GM12864 (cell line): ENCODE results near the gene BTRC.
"Not testable (repeated sequence)": the region's sequence is repeated elsewhere in the genome, so short reads cannot be mapped to it uniquely, and the experiment has no call there.

Source experiments
- DNase-seq: peaks from one replicate; pipeline ENCODE4 v3.0.0-alpha.2; 2011; ENCODE audit warnings: low read depth
- H3K4me3 ChIP-seq: 2 replicates; pipeline ENCODE4 v1.5.1; 2011; ENCODE audit warnings: mild to moderate bottlenecking, low read depth, low read length, control low read depth
- TF ChIP-seq, protein P1 (sequence below): IDR thresholded peaks from 2 replicates; pipeline ENCODE4 v1.5.1; 2011; ENCODE audit warnings: low read depth, mild to moderate bottlenecking, moderate library complexity, low read length, control low read depth, inconsistent platforms; ENCODE audit errors: missing control alignments

BTRC gene

DNA sequence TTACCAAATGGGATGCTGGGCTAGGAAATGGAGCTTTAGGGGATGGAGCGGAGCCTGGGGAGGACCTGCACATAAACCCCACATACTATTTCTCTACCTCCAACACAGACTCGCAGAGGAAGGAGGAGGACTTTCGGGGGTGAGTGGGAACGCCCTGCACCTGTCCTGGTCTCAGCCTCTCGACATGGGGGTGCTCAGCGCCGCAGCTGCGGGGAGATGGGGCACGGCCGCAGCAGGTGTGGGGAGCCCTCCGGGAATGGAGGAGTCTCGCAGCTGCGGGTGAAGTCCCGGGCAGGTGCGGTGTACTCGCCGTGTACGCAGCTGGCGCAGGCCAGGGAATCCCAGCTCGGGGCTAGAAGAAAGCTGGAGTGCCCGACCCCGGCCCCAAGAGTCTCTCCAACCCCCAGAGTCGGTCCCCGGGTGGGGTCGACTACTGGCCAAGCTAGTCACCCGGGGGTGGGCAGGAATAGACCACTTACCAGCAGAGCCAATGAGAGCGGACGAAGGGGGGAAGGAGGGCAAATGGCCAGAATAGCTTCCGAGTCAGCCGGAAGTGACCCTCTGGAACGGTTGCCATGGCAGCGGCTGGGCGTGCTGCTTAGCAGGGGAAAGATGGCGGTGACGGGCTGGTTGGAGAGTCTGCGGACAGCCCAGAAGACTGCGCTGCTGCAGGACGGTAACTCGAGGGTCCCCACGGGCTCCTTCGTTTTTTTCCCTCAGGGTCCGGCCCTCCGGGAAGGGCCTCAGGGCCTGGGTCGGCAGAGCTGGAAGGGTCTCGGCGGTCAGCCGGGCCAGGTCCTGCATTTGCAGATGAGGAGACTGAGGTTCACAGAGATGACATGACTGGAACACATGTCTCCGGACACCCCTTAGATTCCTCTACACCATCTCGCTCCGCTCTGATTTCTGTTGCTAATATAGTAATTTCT, 234.0 kb downstream of the BTRC start, which contains the start of the genes DPCD and POLL:
Gene DPCD, plus strand, starts transcription at position 597 of the 929 bp plus-strand sequence. Its CDS starts 16 bp downstream, at position 613.
Gene POLL, minus strand, starts transcription at position 533 of the 929 bp plus-strand sequence. CDS start 897 bp downstream, outside the sequence.
- H3K4me3 ChIP-seq = peak within 1 kb of the TSS; percentile 77
- DNase-seq = peak; percentile 76
- TF ChIP-seq, protein P1, sequence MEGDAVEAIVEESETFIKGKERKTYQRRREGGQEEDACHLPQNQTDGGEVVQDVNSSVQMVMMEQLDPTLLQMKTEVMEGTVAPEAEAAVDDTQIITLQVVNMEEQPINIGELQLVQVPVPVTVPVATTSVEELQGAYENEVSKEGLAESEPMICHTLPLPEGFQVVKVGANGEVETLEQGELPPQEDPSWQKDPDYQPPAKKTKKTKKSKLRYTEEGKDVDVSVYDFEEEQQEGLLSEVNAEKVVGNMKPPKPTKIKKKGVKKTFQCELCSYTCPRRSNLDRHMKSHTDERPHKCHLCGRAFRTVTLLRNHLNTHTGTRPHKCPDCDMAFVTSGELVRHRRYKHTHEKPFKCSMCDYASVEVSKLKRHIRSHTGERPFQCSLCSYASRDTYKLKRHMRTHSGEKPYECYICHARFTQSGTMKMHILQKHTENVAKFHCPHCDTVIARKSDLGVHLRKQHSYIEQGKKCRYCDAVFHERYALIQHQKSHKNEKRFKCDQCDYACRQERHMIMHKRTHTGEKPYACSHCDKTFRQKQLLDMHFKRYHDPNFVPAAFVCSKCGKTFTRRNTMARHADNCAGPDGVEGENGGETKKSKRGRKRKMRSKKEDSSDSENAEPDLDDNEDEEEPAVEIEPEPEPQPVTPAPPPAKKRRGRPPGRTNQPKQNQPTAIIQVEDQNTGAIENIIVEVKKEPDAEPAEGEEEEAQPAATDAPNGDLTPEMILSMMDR = no peak

DNA sequence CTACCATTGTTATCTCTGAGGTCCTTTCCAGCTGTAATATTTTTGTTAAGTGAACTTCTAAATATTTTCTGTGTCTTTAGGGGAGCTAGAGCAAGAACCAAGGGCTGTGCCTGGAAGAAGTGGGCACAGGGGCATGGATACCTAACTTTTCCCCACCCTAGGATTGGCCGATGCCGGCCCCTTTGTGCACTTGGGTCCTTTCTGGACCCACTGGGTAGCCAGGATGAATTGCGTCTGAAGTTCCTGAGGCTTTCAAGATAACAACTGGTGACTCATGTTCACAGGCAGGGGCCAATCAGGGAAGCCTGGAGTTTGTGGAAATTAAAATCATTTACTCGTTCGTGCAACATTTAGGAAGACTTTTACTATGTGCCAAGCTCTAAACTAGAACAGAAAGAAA, 234.9 kb downstream of the BTRC start:
- no peak for DNase-seq
- TF ChIP-seq, protein P1 = no peak

DNA sequence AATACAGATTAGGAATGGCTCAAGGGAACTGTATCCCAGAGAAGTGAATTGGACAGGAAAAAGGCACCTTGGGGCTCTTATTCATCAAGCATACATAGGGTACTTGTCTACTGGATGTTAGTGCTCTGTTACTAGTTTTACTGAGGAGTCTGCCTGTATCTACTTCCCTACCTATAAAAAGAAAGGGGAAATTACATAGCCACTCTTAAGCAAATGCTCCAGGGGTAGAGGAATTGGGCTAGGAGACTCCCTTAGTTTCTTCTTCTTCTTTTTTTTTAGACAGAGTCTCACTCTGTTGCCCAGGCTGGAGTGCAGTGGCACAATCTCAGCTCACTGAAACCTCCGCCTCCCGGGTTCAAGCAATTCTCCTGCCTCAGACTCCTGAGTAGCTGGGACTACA, 239.4 kb downstream of the BTRC start:
- DNase-seq, H3K4me3 ChIP-seq: not testable (repeated sequence)

More for the DNA sequence above, 234.9 kb downstream of the BTRC start:
- peak overlapping the region; percentile 77 for H3K4me3 ChIP-seq

DNA sequence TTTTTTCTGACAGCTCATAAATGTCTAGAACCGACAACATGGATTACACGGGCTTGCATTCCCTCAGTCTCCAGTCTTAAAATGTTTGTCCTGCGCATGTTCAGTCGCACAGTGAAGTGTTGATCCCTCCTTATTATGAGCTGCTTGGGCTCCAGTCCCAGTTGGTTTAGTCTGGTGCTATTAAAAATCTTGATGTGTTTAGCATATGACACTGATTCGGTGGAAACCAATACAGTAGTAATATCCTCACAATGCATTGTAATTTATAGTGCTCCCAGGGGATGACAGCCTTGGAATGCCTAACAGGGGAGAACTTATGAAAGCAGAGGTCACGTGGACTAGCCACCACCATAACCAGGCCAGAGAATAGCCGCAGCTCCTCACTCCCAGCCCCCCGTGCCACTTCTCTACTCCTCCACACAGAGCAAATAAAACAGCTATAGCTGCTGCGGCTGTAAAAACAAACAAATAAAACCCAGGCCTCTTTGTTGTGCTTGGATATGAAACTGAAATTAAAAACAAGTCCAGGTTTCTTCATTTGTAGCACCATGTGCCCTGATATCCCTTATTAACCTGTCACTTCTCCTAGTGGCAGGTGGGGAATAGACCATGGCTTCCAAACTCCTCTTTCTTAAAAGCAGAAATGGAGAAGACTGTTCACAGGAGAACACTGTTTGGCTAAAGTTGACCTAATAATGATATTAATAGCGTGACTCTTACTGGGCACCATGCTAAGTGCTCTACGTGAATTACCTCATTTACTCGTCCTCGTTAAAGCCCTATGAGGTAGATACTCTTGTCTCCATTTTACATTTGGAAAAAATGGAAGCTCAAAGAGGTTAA, 241.8 kb downstream of the BTRC start:
- DNase-seq = no peak
- no peak overlapping the region for H3K4me3 ChIP-seq
- TF ChIP-seq, protein P1 = no peak

DNA sequence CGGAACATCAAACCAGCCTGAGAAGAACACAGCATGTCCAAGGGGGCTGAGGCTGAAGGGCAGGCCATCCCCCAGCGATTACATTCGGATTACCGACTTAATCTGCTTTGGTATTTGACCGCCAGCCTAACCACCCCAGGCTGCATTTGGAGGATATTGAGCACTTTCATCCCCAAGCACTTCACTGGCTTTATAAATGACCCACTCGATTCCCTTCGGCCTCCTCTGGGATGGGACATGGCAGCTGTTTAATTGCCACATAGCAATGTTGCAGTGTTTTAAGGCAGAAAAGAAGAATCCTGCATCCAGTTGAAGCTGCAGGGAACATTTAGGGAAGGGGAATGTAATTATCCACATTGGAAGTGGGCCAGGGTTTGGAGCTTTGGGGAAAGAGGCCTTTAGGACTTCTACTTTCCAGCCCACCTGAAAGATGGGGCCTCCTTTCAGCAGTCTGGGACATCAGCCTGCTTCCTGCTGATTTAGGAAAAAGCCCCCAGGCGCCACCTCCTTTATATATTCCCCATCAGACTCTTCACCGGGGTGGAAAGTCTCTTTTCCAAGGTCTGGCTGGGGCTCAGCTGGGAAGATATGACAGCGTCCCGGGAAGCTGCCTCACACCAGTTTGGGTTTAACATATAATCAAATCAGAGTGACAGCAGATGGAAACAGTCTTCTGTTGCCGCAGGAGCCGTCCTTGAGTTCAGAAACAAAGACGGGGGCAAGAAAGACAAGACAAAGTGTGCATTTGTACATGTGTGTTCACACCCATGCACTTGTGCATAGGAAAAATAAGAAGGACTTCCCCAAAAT, 243.3 kb downstream of the BTRC start:
- no peak overlapping the region for H3K4me3 ChIP-seq
- DNase-seq = no peak
- TF ChIP-seq, protein P1 = no peak

DNA sequence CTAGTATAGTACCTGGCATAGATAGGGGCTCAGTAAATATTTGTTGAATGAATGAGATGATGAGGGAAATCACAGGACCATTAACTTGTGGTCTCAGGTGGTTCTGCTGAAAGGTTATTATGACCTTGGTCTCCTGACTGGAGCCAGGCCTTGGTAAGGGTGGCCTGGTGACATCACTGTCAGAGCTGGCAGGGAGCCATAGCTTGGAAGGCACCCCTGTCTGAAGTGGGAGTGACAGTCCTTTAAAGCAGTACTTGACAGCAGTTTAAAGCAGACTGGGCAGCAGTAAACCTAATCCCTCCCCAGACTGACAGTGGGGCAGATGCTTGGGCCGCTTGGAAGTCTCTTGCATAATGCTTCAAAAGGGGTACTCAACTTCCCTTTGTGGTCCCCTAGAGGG, 247.6 kb downstream of the BTRC start:
- no peak for DNase-seq
- TF ChIP-seq, protein P1 = no peak
- no peak overlapping the region for H3K4me3 ChIP-seq
